ENCODE data around the gene SPSB1. TPM values are rescaled to one million over a fixed set of nuclear protein-coding genes. Genes with fewer than 3 reads are reported as not detected.

The SPSB1 gene
- total RNA-seq, 1 donor from 2014 or later: 14.7 TPM

GRCh38 chr1:9328201-9328600 lies 35.5 kb downstream of the SPSB1 start:
- ATAC-seq (no peak), DNase-seq (no peak)
- H3K4me1 ChIP-seq: peaks cover 13% of the 10 kb centered on the region
- H3K4me3 ChIP-seq: no peak overlapping the region
- H3K27me3 ChIP-seq (ENCODE audit: low read depth): no peaks in the 10 kb centered on the region
- H3K9me3 ChIP-seq: no peaks in the 10 kb centered on the region
- H3K36me3 ChIP-seq: no peaks in the 10 kb centered on the region
- H3K27ac ChIP-seq: no peak overlapping the region
- intact Hi-C loops (cut with DNase I): no loop called here
- no peak for TF ChIP-seq CTCF (IDR thresholded peaks at IDR 0.05)

GRCh38 chr1:9328715-9329114 lies 36.0 kb downstream of the SPSB1 start:
- Histone ChIP-seq H3K4me3 (no peak overlapping the region), H3K4me1 (peaks cover 13% of the 10 kb centered on the region), H3K9me3 (no peaks in the 10 kb centered on the region), H3K27me3 (ENCODE audit: low read depth) (no peaks in the 10 kb centered on the region), H3K27ac (no peak overlapping the region), H3K36me3 (no peaks in the 10 kb centered on the region)
- no peak for DNase-seq
- ATAC-seq: no peak
- no peak for TF ChIP-seq CTCF (IDR thresholded peaks at IDR 0.05)
- intact Hi-C loops (cut with DNase I): no loop called here

GRCh38 chr1:9331016-9331415 lies 38.3 kb downstream of the SPSB1 start:
- ATAC-seq: no peak

GRCh38 chr1:9331558-9332346 lies 39.1 kb downstream of the SPSB1 start:
- intact Hi-C loops (cut with DNase I): no loop called here
- ATAC-seq: no peak

More at GRCh38 chr1:9331016-9331415, 38.3 kb downstream of the SPSB1 start:
- intact Hi-C loops (cut with DNase I): no loop called here
- no peak overlapping the region for H3K4me3 ChIP-seq
- no peaks in the 10 kb centered on the region for H3K27me3 ChIP-seq (ENCODE audit: low read depth)
- H3K9me3 ChIP-seq: no peaks in the 10 kb centered on the region
- no peak overlapping the region for H3K27ac ChIP-seq
- TF ChIP-seq CTCF (IDR thresholded peaks at IDR 0.05): no peak
- H3K4me1 ChIP-seq: peaks cover 5% of the 10 kb centered on the region
- DNase-seq: no peak
- H3K36me3 ChIP-seq: no peaks in the 10 kb centered on the region

GRCh38 chr1:9332513-9333143 lies 39.9 kb downstream of the SPSB1 start:
- intact Hi-C loops (cut with DNase I): no loop called here

More at GRCh38 chr1:9331558-9332346, 39.1 kb downstream of the SPSB1 start:
- TF ChIP-seq CTCF (IDR thresholded peaks at IDR 0.05): no peak
- no peaks in the 10 kb centered on the region for H3K36me3 ChIP-seq
- no peaks in the 10 kb centered on the region for H3K27me3 ChIP-seq (ENCODE audit: low read depth)
- H3K4me1 ChIP-seq: no peaks in the 10 kb centered on the region
- no peak for DNase-seq
- H3K27ac ChIP-seq: no peak overlapping the region
- H3K4me3 ChIP-seq: no peak overlapping the region
- H3K9me3 ChIP-seq: no peaks in the 10 kb centered on the region

More at GRCh38 chr1:9332513-9333143, 39.9 kb downstream of the SPSB1 start:
- Histone ChIP-seq H3K9me3 (no peaks in the 10 kb centered on the region), H3K4me3 (no peak overlapping the region), H3K36me3 (no peaks in the 10 kb centered on the region), H3K4me1 (peaks cover 4% of the 10 kb centered on the region), H3K27ac (no peak overlapping the region), H3K27me3 (ENCODE audit: low read depth) (no peaks in the 10 kb centered on the region)
- no peak for TF ChIP-seq CTCF (IDR thresholded peaks at IDR 0.05)
- DNase-seq: no peak
- no peak for ATAC-seq
